Activated T-cell treated with anti-CD3 and anti-CD28 coated beads for 4 hours (primary cell): ENCODE data around the gene GHRL.
"Not testable (repeated sequence)": the region's sequence is repeated elsewhere in the genome, so short reads cannot be mapped to it uniquely, and the experiment has no call there.

Experiments
- DNase-seq: peaks from one replicate; pipeline ENCODE4 v3.0.0-alpha.2; 2020

The GHRL gene

DNA sequence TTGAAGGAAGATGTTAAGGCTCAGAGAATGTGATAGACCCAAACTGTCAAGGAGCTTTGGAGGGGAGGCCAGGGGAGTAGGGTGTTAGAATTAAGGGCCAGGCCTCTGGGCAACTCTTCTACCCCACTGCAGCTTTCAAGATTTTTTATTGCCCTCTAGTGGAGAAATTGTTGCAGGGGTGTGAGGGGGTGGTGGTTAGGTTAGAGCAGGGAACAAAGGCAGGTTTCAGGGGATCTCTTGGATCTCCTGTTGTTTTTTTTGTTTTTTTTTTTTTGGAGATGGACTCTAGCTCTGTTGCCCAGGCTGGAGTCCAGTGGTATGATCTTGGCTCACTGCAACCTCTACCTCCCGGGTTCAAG lies 29.6 kb upstream of the GHRL start:
- DNase-seq: no peak

DNA sequence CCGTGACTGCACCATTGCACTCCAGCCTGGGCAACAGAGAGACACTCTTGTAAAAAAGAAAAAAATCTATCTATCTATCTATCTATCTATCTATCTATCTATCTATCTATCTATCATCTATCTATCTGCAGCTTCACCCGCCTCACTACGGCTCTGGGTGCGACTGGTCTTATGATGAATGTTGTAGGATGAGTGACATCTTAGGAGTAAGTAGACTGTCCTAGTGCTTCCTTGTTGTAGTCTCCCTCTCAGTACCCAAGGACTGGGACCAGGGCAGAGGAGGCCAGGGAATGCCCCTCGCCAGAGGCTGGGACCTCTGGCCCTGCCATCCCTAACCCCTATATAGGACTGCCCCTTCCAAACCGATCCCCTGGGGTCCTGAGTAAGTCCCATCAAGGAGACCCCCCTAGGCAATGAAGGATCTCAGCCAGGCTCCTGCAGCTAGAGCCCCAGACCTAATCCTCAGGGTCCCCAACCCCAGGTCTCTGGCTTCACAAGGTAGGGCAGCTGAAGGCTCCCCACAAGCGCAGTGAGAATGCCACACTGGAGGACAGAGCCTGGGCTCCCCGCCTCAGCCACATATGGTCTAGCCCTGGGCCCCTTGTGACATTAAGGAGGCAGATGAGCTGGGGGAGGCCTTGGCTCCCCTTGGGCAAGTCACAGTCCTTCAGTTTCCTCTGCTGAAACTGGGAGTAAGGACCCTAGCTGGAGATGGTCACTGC lies 29.0 kb upstream of the GHRL start:
- DNase-seq: no peak

DNA sequence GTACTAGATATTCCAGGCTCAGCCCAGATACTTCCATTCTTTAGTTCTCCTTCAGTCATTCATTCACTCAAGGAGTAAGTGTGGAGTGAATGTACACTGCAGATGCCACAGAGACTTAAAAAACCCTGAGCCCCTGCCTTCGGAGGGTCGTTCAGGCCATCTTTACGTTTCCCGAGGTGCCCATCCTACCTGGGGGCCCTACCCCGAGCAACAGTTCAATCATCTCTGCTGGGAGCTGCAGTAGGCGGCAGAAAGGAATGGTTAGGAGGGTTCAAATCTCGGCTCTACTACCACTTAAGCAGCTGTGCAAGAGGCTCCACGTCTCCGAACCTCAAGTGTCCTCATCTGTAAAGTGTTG lies 27.6 kb upstream of the GHRL start:
- no peak for DNase-seq

DNA sequence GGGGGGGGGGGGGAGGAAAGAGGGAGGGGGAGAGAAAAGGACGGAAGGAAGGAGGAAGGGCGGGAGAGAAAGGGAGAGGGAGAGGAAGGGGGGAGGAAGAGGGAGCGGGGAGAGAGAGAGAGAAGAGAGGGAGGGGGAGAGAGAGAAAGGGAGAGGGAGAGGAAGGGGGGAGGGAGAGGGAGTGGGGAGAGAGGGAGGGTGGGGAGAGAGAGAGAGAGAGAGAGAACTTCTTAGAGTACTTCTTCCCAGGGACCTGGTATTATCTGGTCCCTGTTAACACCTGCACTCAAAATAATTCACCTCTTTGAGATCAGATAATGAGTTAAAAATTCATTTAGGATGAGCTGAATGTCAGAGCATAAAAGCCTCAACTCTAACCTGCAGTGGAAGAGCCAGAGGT lies 27.1 kb upstream of the GHRL start:
- DNase-seq: no peak

DNA sequence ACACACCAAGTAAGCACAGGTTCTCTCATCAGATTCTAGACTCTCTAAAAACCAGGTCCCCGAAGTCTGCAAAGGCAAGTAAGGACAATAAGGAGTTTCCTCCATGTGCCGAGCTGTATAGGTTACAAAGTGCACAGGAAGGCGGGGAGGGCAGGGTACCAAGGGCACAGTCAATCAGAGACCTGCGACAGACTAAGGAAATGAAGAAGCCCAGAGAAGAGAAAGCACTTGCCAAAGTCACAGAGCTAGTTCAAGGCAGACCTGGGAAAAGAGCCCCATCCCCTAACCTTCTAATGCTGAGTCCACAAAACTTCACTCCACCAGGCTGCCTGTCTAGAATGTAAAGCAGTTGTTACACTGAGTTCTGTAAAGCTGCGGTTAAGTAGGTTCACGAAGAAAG lies 26.5 kb upstream of the GHRL start:
- DNase-seq: no peak

DNA sequence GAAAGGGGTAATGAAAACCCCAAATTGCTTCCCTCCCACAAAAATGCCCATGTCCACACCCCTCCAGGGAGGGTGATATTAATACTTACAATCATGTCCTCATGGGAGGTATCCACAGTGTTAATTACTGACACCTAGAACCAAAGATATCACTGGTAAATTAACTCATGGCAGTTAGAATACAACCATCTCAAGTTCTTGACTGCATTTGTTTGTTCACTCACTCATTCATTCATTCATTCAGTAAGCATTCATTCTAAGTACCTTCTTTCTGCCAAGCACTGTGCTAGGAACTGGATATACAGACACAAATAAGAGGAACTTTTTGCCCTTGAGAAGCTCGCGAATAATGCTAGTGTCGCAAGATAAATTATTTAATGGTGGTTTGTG lies 25.2 kb upstream of the GHRL start:
- DNase-seq: no peak

DNA sequence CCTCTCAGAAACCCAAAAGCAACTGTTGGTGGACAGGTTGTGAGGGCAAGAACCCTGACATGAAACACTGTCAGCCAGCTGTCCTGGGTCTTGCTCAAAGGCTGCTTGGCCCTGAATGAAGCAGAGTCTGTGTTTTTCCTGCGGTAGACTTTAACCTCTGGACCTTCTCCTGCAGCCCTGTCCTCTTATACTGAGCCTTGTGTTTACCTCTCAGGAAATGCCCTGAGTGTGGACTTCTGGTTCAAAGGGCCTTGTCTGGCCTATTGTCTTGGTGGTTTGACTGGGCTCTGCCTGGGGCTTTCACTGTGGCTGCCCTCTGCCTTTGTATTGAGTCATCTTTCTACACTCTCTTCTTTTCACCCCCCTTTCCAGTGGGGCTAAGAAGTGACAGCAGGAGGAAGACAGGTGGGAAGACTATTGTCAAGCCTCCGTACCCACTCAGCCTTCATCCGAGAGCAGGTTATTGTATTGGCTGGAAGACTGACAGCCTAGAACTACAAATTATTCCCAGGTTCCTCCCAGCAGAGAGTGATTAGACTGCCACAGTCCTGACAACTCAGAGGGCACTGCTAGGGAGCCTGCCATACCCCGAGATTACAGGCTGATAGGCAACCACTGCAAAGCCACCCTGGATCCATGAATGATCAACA lies 24.7 kb upstream of the GHRL start:
- no peak for DNase-seq

DNA sequence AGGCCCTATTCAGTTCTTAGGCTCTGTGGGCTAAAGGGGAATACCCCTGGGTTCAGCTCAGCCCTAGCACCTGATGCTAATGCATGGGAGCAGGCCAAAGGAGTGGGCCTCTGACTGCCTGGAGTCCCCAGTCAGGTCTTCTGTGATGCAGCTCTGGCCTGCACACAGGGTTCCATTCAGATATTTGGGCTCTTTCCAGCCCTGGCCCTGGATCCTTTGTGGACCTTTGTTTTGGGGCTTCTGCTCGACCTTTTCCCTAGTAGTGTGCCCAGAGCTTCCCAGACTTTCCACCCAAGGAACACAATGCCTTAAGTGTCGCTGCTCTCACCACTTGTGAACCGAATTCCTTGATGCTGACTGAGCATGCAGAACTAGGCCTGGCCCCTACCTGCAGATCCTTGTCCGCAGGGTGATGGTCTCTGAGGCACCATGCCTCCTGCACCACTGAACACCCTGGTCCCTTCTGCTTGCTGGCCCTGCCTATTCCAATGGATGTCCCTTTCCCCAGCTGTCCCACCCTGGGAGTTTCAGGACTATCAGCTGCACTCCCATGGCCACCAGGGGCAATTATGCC lies 23.1 kb upstream of the GHRL start:
- no peak for DNase-seq

DNA sequence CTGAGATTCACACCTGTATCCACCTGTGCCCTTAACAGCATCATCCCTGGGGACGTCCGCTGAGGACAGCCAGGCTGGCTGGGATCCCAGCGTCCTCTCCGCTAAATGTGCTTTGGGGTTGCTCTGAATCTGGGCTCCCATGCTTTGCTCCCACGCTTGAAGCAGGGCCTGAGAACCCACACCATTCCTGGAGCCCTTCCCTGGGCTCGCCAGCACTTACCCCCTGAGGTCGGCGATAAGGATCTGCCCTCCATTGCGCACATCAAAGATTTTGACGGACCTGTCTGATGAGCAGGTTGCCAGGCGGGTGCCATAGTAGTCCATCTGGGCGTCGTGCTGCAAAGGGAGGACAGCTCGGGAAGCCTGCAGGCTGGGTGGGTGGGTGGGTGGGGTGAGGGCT lies 22.4 kb upstream of the GHRL start:
- DNase-seq: no peak

DNA sequence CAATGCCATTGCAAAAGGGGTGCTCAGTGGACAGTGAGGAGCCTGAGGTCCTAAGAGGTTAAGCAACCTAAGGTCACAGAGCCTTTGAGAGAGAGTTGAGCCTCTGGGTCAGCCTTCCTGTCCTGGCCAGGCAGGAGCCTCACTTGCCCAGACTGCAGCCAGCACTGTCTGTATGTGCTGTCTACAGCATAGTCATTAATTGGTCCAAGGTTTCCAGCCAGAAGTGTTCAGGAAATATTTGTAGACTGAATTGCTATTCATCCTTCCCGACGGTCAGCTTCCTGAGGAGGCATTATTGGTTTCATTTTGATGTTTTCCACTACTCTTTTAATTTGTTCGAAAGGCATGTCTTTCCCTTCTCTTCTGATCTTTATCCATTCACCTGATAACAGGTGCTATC lies 20.1 kb upstream of the GHRL start:
- no peak for DNase-seq

DNA sequence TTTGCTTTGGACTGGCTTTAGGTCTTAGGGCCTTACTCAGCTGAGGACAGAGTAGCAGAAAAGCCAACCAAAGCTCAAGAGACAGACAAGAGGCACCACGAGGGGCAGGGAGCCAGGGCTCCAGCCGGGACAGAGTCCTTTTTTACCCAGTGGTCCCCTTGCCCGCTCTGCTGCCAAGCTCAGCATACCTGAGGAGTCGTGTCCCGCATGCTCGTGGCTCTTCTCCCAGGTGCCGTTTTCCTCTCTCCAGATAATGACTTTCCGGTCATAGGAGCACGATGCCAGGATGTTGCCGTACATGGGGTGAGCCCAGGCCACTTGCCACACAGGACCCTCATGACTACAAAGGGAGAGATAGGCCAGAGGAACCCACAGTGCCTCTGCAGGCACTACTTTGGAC lies 19.6 kb upstream of the GHRL start:
- no peak for DNase-seq

DNA sequence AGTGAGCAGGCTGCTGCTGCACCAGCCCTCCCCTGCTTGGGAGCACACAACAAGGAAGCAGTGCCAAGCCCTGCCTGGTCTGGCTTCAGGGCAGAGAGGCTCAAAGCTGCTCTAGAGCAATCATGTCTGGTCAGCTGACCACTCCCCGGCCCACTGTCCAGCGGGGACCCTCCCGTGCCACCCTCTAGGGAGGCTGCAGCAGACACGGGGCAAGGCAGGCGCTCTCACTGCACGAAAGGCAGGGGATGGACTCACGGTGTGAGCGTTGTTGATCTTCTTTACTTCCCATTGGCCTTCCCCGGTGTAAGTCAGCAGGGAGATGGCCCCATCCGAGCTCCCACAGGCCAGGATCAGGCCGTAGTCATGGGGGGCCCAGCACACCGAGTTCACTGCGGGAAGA lies 19.0 kb upstream of the GHRL start:
- no peak for DNase-seq

DNA sequence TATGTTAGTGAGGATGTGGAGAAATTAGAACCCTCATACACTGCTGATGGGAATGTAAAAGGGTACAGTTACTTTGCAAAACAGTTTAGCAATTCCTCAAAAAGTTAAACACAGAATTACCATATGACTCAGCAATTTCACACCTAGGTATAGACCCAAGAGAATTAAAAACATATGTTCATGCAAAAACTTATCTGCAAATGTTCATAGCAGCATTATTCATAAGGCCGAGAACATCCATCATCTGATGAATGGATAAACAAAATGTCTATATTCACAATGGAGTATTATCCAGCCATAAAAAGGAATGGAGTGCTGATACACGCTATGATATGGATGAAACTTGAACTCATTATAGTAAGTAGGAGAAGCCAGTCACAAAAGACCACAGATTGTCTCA lies 17.8 kb upstream of the GHRL start:
- no peak for DNase-seq

DNA sequence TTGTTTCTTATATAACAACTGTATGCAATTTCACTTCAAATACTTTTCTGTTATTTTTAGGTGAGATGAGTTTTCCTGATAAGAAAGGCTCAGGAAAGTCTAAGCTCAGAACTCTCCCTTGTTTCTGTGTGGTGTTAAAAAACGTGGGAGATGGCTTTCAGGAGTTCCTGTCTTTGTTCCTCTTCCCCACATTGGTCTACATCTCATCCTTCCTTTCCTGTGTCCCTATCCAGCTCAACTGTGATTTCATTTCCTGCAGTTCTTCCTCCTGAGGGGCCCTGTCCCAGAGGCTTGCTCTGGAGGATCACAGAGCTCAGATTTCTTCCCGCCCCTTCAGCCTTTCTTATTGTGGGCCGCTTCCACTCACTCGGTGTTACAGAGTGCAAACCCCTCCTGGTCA lies 17.0 kb upstream of the GHRL start:
- DNase-seq: no peak

DNA sequence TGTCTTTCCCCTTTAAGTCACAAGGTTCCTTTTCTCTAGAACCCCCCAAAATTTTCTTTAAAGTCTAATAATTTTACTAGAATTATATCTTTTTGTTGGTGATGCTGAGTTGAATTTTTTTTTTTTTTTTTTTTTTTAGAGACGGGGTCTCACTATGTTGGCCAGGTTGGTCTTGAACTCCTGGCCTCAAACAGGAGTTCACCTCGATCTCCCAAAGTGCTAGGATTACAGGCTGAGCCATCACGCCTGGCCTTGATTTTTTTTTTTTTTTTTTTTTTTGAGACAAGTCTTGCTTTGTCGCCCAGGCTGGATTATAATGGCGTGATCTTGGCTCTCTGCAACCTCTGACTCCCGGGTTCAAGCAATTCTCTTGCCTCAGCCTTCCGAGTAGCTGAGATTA lies 15.9 kb upstream of the GHRL start:
- no peak for DNase-seq

DNA sequence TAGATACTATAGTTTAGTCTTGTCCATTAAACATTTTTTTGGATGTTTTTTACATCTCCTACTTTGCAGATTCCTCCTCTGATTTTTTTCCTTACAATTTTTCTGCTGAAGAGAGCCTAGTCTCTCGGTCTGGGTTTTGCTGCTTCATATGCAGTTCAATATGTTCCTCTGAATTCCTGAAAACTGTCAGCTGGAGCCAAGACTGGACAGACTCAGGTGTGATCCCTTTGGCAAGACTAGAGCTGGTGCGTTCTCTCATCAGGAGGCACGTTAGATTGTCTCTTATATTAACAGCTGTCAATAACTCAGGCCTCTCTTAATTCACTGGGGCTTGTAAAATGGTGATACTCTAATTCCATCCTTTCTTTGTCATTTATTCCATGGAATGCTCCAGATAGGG lies 13.4 kb upstream of the GHRL start:
- DNase-seq: no peak

DNA sequence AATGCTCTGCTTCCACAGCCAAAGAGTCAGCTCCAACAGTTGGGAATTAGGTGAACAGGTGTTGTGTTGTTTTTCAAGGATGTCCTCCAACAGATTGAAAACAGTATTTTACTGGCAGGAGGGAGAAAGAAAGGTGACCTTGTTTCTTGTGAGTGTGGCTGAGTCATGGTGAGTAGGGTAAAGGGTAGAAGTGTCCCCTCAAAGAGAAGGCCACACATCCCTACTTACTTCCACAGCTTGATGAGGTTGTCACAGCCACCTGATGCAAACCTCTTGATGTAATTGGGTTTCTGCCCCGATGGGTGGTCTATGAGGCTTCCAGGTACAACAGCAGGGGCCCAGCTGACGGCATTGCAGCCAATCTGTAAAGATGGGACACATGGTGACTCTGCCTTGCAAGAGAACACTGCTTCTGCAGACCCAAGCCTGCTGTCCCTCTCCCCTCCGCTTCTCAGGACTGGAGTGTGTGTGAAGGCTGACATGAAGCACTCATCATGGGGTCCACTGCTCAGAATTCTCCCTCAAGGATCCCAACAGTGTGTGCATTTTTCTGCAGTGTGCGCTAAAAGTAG lies 12.7 kb upstream of the GHRL start:
- DNase-seq: no peak

DNA sequence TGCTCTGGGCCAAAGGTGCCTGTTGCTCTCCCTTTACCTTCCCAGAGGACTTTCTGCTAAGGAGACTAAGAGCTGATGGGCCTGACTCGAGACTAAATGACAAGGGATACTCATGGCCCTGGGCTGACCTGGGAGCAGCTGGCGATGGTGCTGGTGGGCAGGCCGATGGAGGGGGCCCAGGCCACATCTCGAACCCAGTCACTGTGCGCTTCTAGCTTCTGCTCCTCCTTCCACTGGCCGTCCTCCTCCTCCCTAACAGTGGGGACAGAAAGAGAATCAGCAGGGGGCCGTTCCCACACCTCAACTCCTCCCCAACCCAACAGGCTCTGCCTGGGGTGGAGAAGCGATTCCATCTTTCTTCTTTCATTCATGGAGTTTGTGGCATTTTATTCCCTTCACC lies 12.2 kb upstream of the GHRL start:
- DNase-seq: no peak

DNA sequence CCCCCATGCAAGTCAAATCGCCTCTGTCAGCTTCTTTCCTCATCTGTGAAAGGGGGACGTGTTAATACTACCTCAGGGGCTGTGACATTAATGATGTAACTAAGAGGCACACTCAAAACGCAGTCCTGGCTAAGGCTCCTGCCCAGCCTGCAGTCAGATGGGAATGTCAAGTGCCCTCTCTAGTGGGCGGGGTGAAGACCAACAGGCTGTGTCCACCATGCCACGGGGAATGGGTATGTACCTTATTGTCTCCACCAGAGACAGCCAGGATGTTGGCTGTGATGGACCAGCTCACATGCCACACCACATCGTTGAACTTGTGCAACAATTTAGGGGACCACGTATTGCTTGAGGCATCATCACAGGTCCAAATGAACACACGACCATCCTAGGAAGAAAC lies 11.0 kb upstream of the GHRL start:
- DNase-seq: no peak

DNA sequence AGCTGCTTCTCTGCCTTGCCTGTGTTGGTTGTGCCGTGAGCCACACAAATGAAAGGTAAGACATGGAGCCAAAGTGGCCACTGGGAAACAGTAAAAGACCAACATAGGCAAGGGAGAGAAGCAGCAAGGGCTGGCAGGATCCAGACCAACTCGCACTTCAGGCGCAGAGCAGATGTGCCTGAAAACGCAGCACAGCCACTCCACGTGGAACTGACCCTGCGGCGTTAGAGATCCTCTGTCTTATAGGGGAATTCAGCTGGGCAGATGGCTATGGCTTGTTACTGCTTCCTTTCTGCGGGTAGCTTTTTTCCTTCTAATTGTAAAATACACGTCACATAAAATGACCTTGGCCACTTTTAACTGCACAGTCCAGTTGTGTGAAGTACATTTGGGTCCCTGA lies 10.4 kb upstream of the GHRL start:
- DNase-seq: no peak

DNA sequence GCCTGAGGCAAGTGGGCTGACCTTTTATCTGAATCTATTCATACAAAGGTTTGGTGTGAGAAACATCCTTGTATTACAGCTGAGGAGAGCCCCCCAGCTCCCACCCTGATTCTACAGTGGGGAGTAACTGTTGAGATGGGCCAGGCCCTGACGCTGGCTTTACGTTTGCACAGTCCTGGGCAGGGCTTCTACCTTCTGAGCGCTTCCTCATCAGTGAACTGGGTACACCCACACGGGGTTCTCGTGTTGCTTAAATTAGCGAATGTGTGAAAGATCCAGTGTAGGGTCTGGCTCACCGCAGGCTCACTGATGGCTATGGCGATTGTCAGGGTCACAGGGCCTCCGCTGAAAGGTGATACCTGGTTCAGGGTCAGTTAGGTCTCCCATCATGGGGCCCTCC lies 7.3 kb upstream of the GHRL start:
- DNase-seq: no peak

DNA sequence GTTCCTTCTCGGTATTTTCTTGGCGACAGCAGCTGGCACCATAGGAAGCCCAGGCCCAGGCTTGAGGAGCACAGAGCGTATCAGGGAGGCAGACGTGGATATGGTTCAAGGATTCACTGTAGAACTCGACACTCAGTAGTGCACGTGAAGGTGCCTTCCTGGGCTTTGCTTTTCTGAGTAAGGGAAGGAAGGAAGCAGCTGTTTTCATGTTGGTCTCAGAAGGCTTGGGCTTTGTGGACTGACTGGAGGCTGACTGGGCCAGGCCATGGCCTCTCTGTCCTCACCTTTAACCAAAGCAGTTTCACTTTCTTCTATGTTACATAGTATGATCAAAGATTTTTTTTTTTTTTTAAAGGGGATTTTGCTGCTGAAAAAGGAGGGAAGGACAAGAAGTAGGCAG lies 6.9 kb upstream of the GHRL start:
- DNase-seq: no peak

DNA sequence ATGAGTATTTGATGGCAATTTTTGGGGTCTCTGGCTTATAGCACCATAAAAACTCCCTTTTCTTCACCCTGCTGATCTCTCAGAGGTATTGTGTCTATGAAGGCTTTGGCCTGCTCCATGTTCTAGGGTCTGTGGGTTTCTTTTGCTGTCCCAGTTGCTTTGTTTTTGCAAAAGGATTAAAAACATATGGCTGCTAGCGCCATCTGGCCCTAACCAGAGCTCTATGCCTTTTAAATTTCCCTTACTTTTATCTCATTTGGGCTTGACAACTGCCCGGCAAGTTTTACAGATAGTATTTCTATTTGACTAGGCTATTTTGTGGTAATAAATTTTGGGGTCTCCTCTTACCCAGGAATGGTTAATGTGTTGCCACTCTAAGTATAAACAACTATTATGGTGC lies 6.4 kb upstream of the GHRL start:
- no peak for DNase-seq

DNA sequence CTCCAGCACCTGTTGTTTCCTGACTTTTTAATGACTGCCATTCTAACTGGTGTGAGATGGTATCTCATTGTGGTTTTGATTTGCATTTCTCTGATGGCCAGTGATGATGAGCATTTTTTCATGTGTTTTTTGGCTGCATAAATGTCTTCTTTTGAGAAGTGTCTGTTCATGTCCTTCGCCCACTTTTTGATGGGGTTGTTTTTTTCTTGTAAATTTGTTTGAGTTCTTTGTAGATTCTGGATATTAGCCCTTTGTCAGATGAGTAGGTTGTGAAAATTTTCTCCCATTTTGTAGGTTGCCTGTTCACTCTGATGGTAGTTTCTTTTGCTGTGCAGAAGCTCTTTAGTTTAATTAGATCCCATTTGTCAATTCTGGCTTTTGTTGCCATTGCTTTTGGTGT lies 5.3 kb upstream of the GHRL start:
- not testable (repeated sequence) for DNase-seq
